B cell (primary cell): ENCODE measurements around the gene EHD2. TPM values are rescaled to one million over a fixed set of nuclear protein-coding genes. Genes with fewer than 3 reads are reported as not detected.
A peak's percentile ranks its signal among the peaks of the same experiment; 100 is the strongest.

Source experiments
- ATAC-seq: fragments of 200-7000 bp; cut with Tn5 transposase; one replicate; pipeline ENCODE4 v1.10.0; 2021; ENCODE audit warnings: low read depth, mild to moderate bottlenecking, moderate number of reproducible peaks, moderate library complexity
- CTCF ChIA-PET: fragments of 350-600 bp; sonication (Branson Sonifier 250); formaldehyde crosslinking; loops from one replicate; lab custom pipeline; 2021; ENCODE audit warnings: antibody characterized with exemption, inconsistent platforms; lab: Charles Lee
- POLR2A ChIA-PET: fragments of 350-600 bp; sonication (Branson Sonifier 250); formaldehyde crosslinking; loops from one replicate; lab custom pipeline; 2021; ENCODE audit warnings: antibody characterized with exemption; lab: Charles Lee
- DNase-seq: peaks from one replicate; pipeline ENCODE4 v3.0.0; 2013
- H2AFZ ChIP-seq: 2 replicates; pipeline ENCODE4 v1.6.1; 2012; ENCODE audit warnings: mild to moderate bottlenecking, low read depth, low read length; ENCODE audit not compliant: insufficient read depth, poor library complexity, severe bottlenecking
- H3K27ac ChIP-seq, 2 donors: 1 replicate in 1 of 2; 2 replicates in 1 of 2; pipeline ENCODE4 v1.5.1; 2012 to 2013; ENCODE audit warnings: low read length in 2 of 2, mild to moderate bottlenecking in 2 of 2, moderate library complexity in 1 of 2
- H3K27me3 ChIP-seq, 4 experiments: fragments of 200-600 bp in 1 of 4; sonication (generic) in 1 of 4; replicated peaks in 1 of 4; 1 replicate in 2 of 4; 2 replicates in 2 of 4; pipeline versions ENCODE4 v1.6.1 to v1.7.0; 2013 to 2016; ENCODE audit warnings: low read length in 3 of 4, mild to moderate bottlenecking in 2 of 4, mixed read lengths in 1 of 4, moderate library complexity in 1 of 4; ENCODE audit not compliant: insufficient read depth in 4 of 4, control insufficient read depth in 3 of 4; ENCODE audit errors: control extremely low read depth in 1 of 4
- H3K36me3 ChIP-seq, 2 experiments: replicated peaks in 1 of 2; 1 replicate in 1 of 2; 2 replicates in 1 of 2; pipeline versions ENCODE4 v1.6.1 to v1.7.1; 2013; ENCODE audit warnings: low read length in 1 of 2; ENCODE audit not compliant: insufficient read depth in 2 of 2, control insufficient read depth in 1 of 2; ENCODE audit errors: control extremely low read depth in 1 of 2, extremely low read depth in 1 of 2
- H3K4me1 ChIP-seq, 2 donors: fragments of 200-600 bp in 1 of 2; sonication (generic) in 1 of 2; 1 replicate in 1 of 2; 2 replicates in 1 of 2; pipeline versions ENCODE4 v1.5.1 to v1.6.1; 2013 to 2017; ENCODE audit warnings: low read length in 2 of 2; ENCODE audit not compliant: control insufficient read depth in 2 of 2, insufficient read depth in 2 of 2
- H3K4me2 ChIP-seq: replicated peaks from 2 replicates; pipeline ENCODE3; 2012; ENCODE audit warnings: mild to moderate bottlenecking, low read depth, low read length; ENCODE audit not compliant: poor library complexity, severe bottlenecking
- H3K4me3 ChIP-seq, 5 experiments: fragments of 200-600 bp in 1 of 5; sonication (generic) in 1 of 5; 1 replicate in 3 of 5; 2 replicates in 2 of 5; pipeline versions ENCODE4 v1.5.1 to v1.7.0; 2011 to 2016; ENCODE audit warnings: low read length in 4 of 5, mild to moderate bottlenecking in 4 of 5, low read depth in 2 of 5, control low read depth in 1 of 5, moderate library complexity in 1 of 5; ENCODE audit not compliant: insufficient read depth in 1 of 5; ENCODE audit errors: control extremely low read depth in 1 of 5, extremely low read depth in 1 of 5
- H3K79me2 ChIP-seq: fragments of 200-600 bp; sonication (generic); one replicate; pipeline ENCODE4 v1.6.0; 2016; ENCODE audit warnings: low read length; ENCODE audit not compliant: control insufficient read depth, insufficient read depth
- H3K9ac ChIP-seq: fragments of 200-600 bp; sonication (generic); 2 replicates; pipeline ENCODE4 v1.6.1; 2017; ENCODE audit warnings: mild to moderate bottlenecking, low read length, moderate library complexity
- H3K9me3 ChIP-seq, 3 donors: one replicate each; pipeline versions ENCODE4 v1.6.1 to v1.7.1; 2013; ENCODE audit warnings: low read length in 2 of 3; ENCODE audit not compliant: control insufficient read depth in 2 of 3, insufficient read depth in 1 of 3; ENCODE audit errors: control extremely low read depth in 1 of 3
- H4K20me1 ChIP-seq: 2 replicates; pipeline ENCODE4 v1.6.0; 2012; ENCODE audit warnings: mild to moderate bottlenecking, low read length; ENCODE audit not compliant: insufficient read depth, control insufficient read depth, poor library complexity, severe bottlenecking
- H3K27ac Mint-ChIP-seq: one replicate; pipeline ENCODE4 v1.8.0; 2021; ENCODE audit warnings: mixed read lengths
- H3K27me3 Mint-ChIP-seq: one replicate; pipeline ENCODE4 v1.8.0; 2021; ENCODE audit warnings: mixed read lengths
- H3K4me1 Mint-ChIP-seq: one replicate; pipeline ENCODE4 v1.8.0; 2021; ENCODE audit warnings: mixed read lengths
- H3K4me3 Mint-ChIP-seq: one replicate; pipeline ENCODE4 v1.8.0; 2021; ENCODE audit warnings: mixed read lengths
- H3K9me3 Mint-ChIP-seq: one replicate; pipeline ENCODE4 v1.8.0; 2022; ENCODE audit warnings: mixed read lengths; ENCODE audit not compliant: insufficient read depth
- CTCF ChIP-seq: fragments of 200-600 bp; IDR thresholded peaks from one replicate; pipeline ENCODE4 v1.8.0; 2022; ENCODE audit warnings: antibody characterized with exemption, mild to moderate bottlenecking
- EZH2 ChIP-seq: IDR thresholded peaks from 2 replicates; pipeline ENCODE4 v1.6.1; 2012; ENCODE audit warnings: borderline replicate concordance, low read depth, mild to moderate bottlenecking, moderate library complexity, low read length; ENCODE audit not compliant: insufficient read depth, poor library complexity, severe bottlenecking
- WGBS: methylation state at CpG from one replicate; pipeline ENCODE4 v1.1.5; 2013; ENCODE audit warnings: missing lambda C conversion rate; ENCODE audit not compliant: insufficient coverage; 5-methylcytosine and 5-hydroxymethylcytosine counted together
- intact Hi-C: fragments of 100-400 bp; cut with micrococcal nuclease; formaldehyde crosslinking; loops from one replicate; pipeline ENCODE4 v1.10.0; 2022
- polyA plus RNA-seq: library from polyadenylated mRNA; depleted of rRNA; stranded (reverse); fragments of >200 nt; gene quantifications from 2 replicates; pipeline ENCODE4 v1.2.3, GENCODE V29; 2012
- total RNA-seq, 2 donors: library from RNA; stranded (reverse); fragments of 120-200 nt in 1 of 2; gene quantifications; 1 replicate in 1 of 2; 2 replicates in 1 of 2; pipeline versions ENCODE4 v1.2.3 to v1.2.4, GENCODE V29; 2013 to 2022

EHD2 gene
- total and polyA plus RNA-seq, 2 donors (not counting 1 experiment from before 2014, with no cell fraction given) = not detected

GRCh38 chr19:47755065-47755761, 42.0 kb downstream of the EHD2 start:
- Mint-ChIP-seq H3K27ac (no peak overlapping the region), H3K4me1 (no peaks in the 10 kb centered on the region), H3K27me3 (no peaks in the 10 kb centered on the region), H3K4me3 (no peak overlapping the region), H3K9me3 (no peaks in the 10 kb centered on the region)
- Histone ChIP-seq H3K4me3 (no peak overlapping the region), H3K79me2 (peaks cover 3% of the 10 kb centered on the region), H2AFZ (no peak overlapping the region), H3K36me3 (peaks cover 0 to 78% of the 10 kb centered on the region in 2 experiments), H4K20me1 (peaks cover 60% of the 10 kb centered on the region), H3K9ac (no peak overlapping the region), H3K4me1 (no peaks in the 10 kb centered on the region), H3K27ac (no peak overlapping the region), H3K27me3 (no peaks in the 10 kb centered on the region), H3K9me3 (peaks cover 0 to 9% (median 2%) of the 10 kb centered on the region in 3 donors), H3K4me2 (no peak overlapping the region)
- intact Hi-C loops = no loop called here
- POLR2A ChIA-PET = no interaction called here
- TF ChIP-seq CTCF (no peak), EZH2 (no peak)
- peak; percentile 22 for DNase-seq
- WGBS = 99% methylated on average over 29 of the region's 36 CpGs
- CTCF ChIA-PET = no interaction called here
- no peak for ATAC-seq
